ENCODE data around the gene DCHS1. TPM values are rescaled to one million over a fixed set of nuclear protein-coding genes. Genes with fewer than 3 reads are reported as not detected.
A peak's percentile ranks its signal among the peaks of the same experiment; 100 is the strongest.

The DCHS1 gene
- total and polyA plus RNA-seq, 4 donors = 0.68 to 8.9 (median 5.8) TPM

GRCh38 chr11:6602096-6602940, 53.3 kb downstream of the DCHS1 start:
- peak overlapping the region; percentile 97 to 98 for H3K9ac ChIP-seq (ENCODE audit: low read depth in 1 of 2, low read length in 2 of 2)
- no peak for TF ChIP-seq CTCF (IDR thresholded peaks at IDR 0.05; ENCODE audit: low read depth, low read length, missing input control)
- no peak for TF ChIP-seq SP1 (IDR thresholded peaks at IDR 0.05)
- no peak for TF ChIP-seq RAD21 (IDR thresholded peaks at IDR 0.05)
- no peak for TF ChIP-seq RXRA (IDR thresholded peaks at IDR 0.05)
- TF ChIP-seq MAX (IDR thresholded peaks at IDR 0.05) = no peak
- no peak for TF ChIP-seq REST (IDR thresholded peaks at IDR 0.05)
- peak overlapping the region; percentile 59 to 98 (median 70) for H3K4me3 ChIP-seq (ENCODE audit: low read depth in 1 of 3, low read length in 3 of 3)
- peak overlapping the region in 1 of 2 donors; percentile 66 for H3K27ac ChIP-seq (ENCODE audit: low read depth in 1 of 2, low read length in 2 of 2)
- peaks cover 11 to 68% (median 52%) of the 10 kb centered on the region in 4 donors for H3K4me1 ChIP-seq (ENCODE audit: control insufficient read depth in 4 of 4, insufficient read depth in 4 of 4, low read length in 3 of 4)
- H3K36me3 ChIP-seq (ENCODE audit: control insufficient read depth in 4 of 4, insufficient read depth in 3 of 4, low read depth in 1 of 4, low read length in 3 of 4) = peaks cover 0 to 26% (median 16%) of the 10 kb centered on the region in 4 donors
- H3K9me3 ChIP-seq (ENCODE audit: control insufficient read depth in 4 of 4, low read length in 3 of 4) = no peaks in the 10 kb centered on the region
- WGBS = 59% methylated on average over 7 of the region's 7 CpGs
- H3K27me3 ChIP-seq (ENCODE audit: control insufficient read depth in 4 of 4, insufficient read depth in 4 of 4, low read length in 3 of 4) = no peaks in the 10 kb centered on the region
- DNase-seq (ENCODE audit: low spot score) = peak; percentile 32

GRCh38 chr11:6601041-6601461, 54.6 kb downstream of the DCHS1 start:
- no peaks in the 10 kb centered on the region for H3K27me3 ChIP-seq (ENCODE audit: control insufficient read depth in 4 of 4, insufficient read depth in 4 of 4, low read length in 3 of 4)
- H3K4me1 ChIP-seq (ENCODE audit: control insufficient read depth in 4 of 4, insufficient read depth in 4 of 4, low read length in 3 of 4) = peaks cover 9 to 58% (median 43%) of the 10 kb centered on the region in 4 donors
- H3K27ac ChIP-seq (ENCODE audit: low read depth in 1 of 2, low read length in 2 of 2) = no peak overlapping the region
- no peak for TF ChIP-seq ATF3 (IDR thresholded peaks at IDR 0.05)
- TF ChIP-seq YY1 (IDR thresholded peaks at IDR 0.05) = no peak
- 98% methylated on average over 13 of the region's 13 CpGs for WGBS
- H3K36me3 ChIP-seq (ENCODE audit: control insufficient read depth in 4 of 4, insufficient read depth in 3 of 4, low read depth in 1 of 4, low read length in 3 of 4) = peaks cover 3 to 38% (median 20%) of the 10 kb centered on the region in 4 donors
- no peaks in the 10 kb centered on the region for H3K9me3 ChIP-seq (ENCODE audit: control insufficient read depth in 4 of 4, low read length in 3 of 4)
- DNase-seq (ENCODE audit: low spot score) = peak; percentile 30
- no peak overlapping the region for H3K4me3 ChIP-seq (ENCODE audit: low read depth in 1 of 3, low read length in 3 of 3)
- H3K9ac ChIP-seq (ENCODE audit: low read depth in 1 of 2, low read length in 2 of 2) = no peak overlapping the region

- H3K4me1 ChIP-seq (ENCODE audit: control insufficient read depth in 4 of 4, insufficient read depth in 4 of 4, low read length in 3 of 4) = peaks cover 9 to 50% (median 39%) of the 10 kb centered on the region in 4 donors
- peak; percentile 36 for DNase-seq (ENCODE audit: low spot score)
- H3K9me3 ChIP-seq (ENCODE audit: control insufficient read depth in 4 of 4, low read length in 3 of 4) = no peaks in the 10 kb centered on the region
- TF ChIP-seq ATF3 (IDR thresholded peaks at IDR 0.05) (no peak), YY1 (IDR thresholded peaks at IDR 0.05) (no peak), HNF4G (IDR thresholded peaks at IDR 0.05) (no peak), SP1 (IDR thresholded peaks at IDR 0.05) (no peak)
- WGBS = 94% methylated on average over 2 of the region's 2 CpGs
- H3K4me3 ChIP-seq (ENCODE audit: low read depth in 1 of 3, low read length in 3 of 3) = no peak overlapping the region
- peaks cover 3 to 42% (median 24%) of the 10 kb centered on the region in 4 donors for H3K36me3 ChIP-seq (ENCODE audit: control insufficient read depth in 4 of 4, insufficient read depth in 3 of 4, low read depth in 1 of 4, low read length in 3 of 4)
- H3K27ac ChIP-seq (ENCODE audit: low read depth in 1 of 2, low read length in 2 of 2) = no peak overlapping the region
- H3K9ac ChIP-seq (ENCODE audit: low read depth in 1 of 2, low read length in 2 of 2) = no peak overlapping the region
- H3K27me3 ChIP-seq (ENCODE audit: control insufficient read depth in 4 of 4, insufficient read depth in 4 of 4, low read length in 3 of 4) = no peaks in the 10 kb centered on the region
Measured at GRCh38 chr11:6599881-6600390, 55.7 kb downstream of the DCHS1 start.
